ENCODE results near the gene SLC6A1. TPM values are rescaled to one million over a fixed set of nuclear protein-coding genes. Genes with fewer than 3 reads are reported as not detected.

SLC6A1 gene
- total and polyA plus RNA-seq, 2 of the 4 experiments (the other 2 are of a cell fraction) = 0.02 TPM; not detected in 1

GRCh38 chr3:11037976-11038375, 45.4 kb downstream of the SLC6A1 start:
- no peak overlapping the region for H3K4me3 ChIP-seq (ENCODE audit: insufficient read depth, low read depth, low read length)
- no peak overlapping the region for H2BK5ac ChIP-seq (ENCODE audit: low read depth, low read length, poor library complexity, severe bottlenecking)
- 100% methylated on average over 1 of the region's 11 CpGs; no CpG with 5 or more reads in 1 of the 2 experiments for WGBS, 2 experiments (ENCODE audit: extremely low coverage in 2 of 2, insufficient read length in 1 of 2)
- H3K79me1 ChIP-seq (ENCODE audit: low read depth in 1 of 2, low read length in 2 of 2) = no peaks in the 10 kb centered on the region
- no TSS peak for BruUV-seq (replicated peaks)
- peaks cover 35% of the 10 kb centered on the region for H3K27me3 ChIP-seq (ENCODE audit: control insufficient read depth, insufficient read depth, low read length)
- ChIA-PET POLR2A (ENCODE audit: unreplicated experiment) (no interaction called here), CTCF (no interaction called here)
- no peak overlapping the region for H3K18ac ChIP-seq (ENCODE audit: low read depth, low read length)
- no peak overlapping the region for H2BK120ac ChIP-seq (ENCODE audit: low read depth, low read length)
- no peak overlapping the region for H3K23ac ChIP-seq (ENCODE audit: low read depth, low read length)
- H3K14ac ChIP-seq (replicated peaks; ENCODE audit: low read depth, low read length) = no peak overlapping the region
- DNase-seq = no peak
- H3K4ac ChIP-seq (ENCODE audit: low read depth, low read length) = no peak overlapping the region
- TF ChIP-seq SMC3 (IDR thresholded peaks at IDR 0.05; ENCODE audit: low read depth, low read length) (no peak), CEBPB (IDR thresholded peaks at IDR 0.05; ENCODE audit: low read depth, low read length) (no peak), POLR2A (IDR thresholded peaks at IDR 0.05; ENCODE audit: low read depth, low read length) (no peak), NFE2L2 (IDR thresholded peaks at IDR 0.05; ENCODE audit: low read depth, low read length) (no peak), MAFK (IDR thresholded peaks at IDR 0.05; ENCODE audit: low read depth, low read length) (no peak), RAD21 (IDR thresholded peaks at IDR 0.05; ENCODE audit: low read length) (no peak), FOS (IDR thresholded peaks at IDR 0.05; ENCODE audit: low read depth, low read length) (no peak), ELK1 (IDR thresholded peaks at IDR 0.05; ENCODE audit: borderline replicate concordance, low read depth, low read length) (no peak), MXI1 (IDR thresholded peaks at IDR 0.05; ENCODE audit: borderline replicate concordance, low read depth, low read length) (no peak), USF2 (IDR thresholded peaks at IDR 0.05; ENCODE audit: low read depth, low read length) (no peak), CTCF (conservative IDR thresholded peaks at IDR 0.05; ENCODE audit: low read depth, low read length) (no peak), BHLHE40 (IDR thresholded peaks at IDR 0.05; ENCODE audit: low read depth, low read length) (no peak), CHD1 (IDR thresholded peaks at IDR 0.05; ENCODE audit: low read depth, low read length) (no peak), RCOR1 (IDR thresholded peaks at IDR 0.05; ENCODE audit: insufficient replicate concordance, low read length) (no peak), MAZ (IDR thresholded peaks at IDR 0.05; ENCODE audit: borderline replicate concordance, low read depth, low read length) (no peak)
- ATAC-seq (ENCODE audit: low read depth) = no peak
- no peaks in the 10 kb centered on the region for H3K4me1 ChIP-seq (ENCODE audit: control insufficient read depth, insufficient read depth, low read length)
- H4K20me1 ChIP-seq (ENCODE audit: insufficient read depth, low read length) = no peaks in the 10 kb centered on the region
- H3K9ac ChIP-seq (ENCODE audit: low read depth, low read length) = no peak overlapping the region
- intact Hi-C loops (cut with micrococcal nuclease) = no loop called here
- H4K5ac ChIP-seq (ENCODE audit: low read depth, low read length) = no peak overlapping the region
- H3K56ac ChIP-seq (ENCODE audit: extremely low read depth, insufficient read depth, low read length) = no peak overlapping the region
- H2BK15ac ChIP-seq (ENCODE audit: low read depth, low read length) = no peak overlapping the region
- H2AK5ac ChIP-seq (ENCODE audit: low read depth, low read length) = no peak overlapping the region
- in situ Hi-C loops (cut with MboI; ENCODE audit: low sequenced_read_pairs) = no loop called here
- no peak overlapping the region for H2BK20ac ChIP-seq (ENCODE audit: low read depth, low read length)
- dilution Hi-C loops (cut with HindIII; ENCODE audit: low sequenced_read_pairs, unreplicated experiment) = no loop called here
- H3K4me2 ChIP-seq (ENCODE audit: low read depth, low read length) = no peak overlapping the region
- no peak overlapping the region for H2AK9ac ChIP-seq (replicated peaks; ENCODE audit: low read depth, low read length, poor library complexity)
- H4K91ac ChIP-seq (ENCODE audit: insufficient read depth, low read depth, low read length) = no peak overlapping the region
- no peaks in the 10 kb centered on the region for H3K36me3 ChIP-seq (ENCODE audit: control insufficient read depth, insufficient read depth, low read length)
- H4K8ac ChIP-seq (ENCODE audit: low read depth in 2 of 2, low read length in 2 of 2) = no peak overlapping the region
- H3K9me1 ChIP-seq (ENCODE audit: insufficient read depth, low read length) = no peaks in the 10 kb centered on the region
- no peaks in the 10 kb centered on the region for H3K9me3 ChIP-seq (ENCODE audit: control insufficient read depth, insufficient read depth, low read length)
- H3K27ac ChIP-seq (ENCODE audit: insufficient read depth, low read length) = no peak overlapping the region
- no peak overlapping the region for H2AFZ ChIP-seq (replicated peaks; ENCODE audit: low read length, poor library complexity)

Measured in IMR-90 (cell line).